Activated T-helper 1 cell treated with anti-CD3 and anti-CD28 coated beads, Interleukin-2, amount 50 U/mL, for 16 hours (primary cell): ENCODE data around the gene SBF2.

Experiments used
- DNase-seq, 2 donors: peaks; one replicate each; pipeline ENCODE4 v3.0.0-alpha.2; 2020; ENCODE audit warnings: low read depth in 1 of 2, low spot score in 1 of 2

Gene SBF2

DNA sequence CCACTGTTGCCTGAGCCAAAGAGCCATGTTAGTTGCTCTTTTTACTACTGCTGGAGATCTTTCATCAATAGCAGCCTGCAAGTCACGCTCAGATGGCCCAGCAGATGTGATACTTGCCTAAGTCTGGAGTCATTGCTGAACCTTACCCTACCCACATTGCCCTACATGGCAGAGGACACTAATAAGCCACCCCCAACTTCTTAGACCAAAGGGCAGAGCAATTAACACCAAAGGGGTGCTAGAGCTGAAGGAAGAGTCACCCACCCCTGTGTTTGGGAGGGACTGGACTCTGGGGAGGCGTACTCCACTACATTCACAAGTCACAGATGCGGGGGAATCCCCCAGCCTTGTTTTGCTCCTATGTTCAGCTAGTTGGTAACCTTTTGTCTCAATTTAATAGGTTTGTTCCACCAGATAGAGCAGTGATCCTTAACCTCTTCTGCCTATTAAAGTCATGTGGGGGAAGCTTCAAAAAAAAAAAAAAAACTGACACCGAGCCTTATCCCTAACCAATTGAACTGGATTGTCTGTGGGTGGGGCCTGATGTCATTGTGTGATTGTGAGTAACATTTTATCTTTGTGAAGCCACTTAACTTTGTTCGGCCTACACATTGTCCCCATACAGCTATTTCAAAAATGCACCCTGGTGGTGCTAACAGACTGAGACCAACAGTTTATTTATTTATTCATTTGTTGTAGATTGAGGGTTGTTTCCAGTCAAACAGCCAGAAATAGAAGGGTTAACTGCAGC, 23.9 kb upstream of the SBF2 start:
- no peak for DNase-seq

- DNase-seq = no peak
Measured at GRCh38 chr11:10317151-10317755, 23.2 kb upstream of the SBF2 start.

DNA sequence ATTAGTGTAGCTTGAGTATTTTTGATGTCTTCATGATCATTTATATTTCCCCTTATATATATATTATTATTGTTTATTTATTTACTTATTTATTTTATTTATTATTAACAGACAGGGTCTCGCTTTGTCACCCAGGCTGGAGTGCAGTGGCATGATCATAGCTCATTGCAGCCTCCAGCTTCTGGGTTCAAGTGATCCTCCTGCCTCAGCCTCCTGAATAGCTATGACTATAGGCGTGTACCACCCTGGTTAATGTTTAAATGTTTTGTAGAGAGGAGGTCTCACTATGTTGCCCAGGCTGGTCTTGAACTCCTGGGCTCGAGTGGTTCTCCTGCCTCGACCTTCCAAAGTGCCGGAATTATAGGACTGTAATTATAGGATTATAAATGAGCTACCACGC, 21.1 kb upstream of the SBF2 start:
- no peak for DNase-seq

GRCh38 chr11:10314199-10315072, 20.4 kb upstream of the SBF2 start:
- no peak for DNase-seq

GRCh38 chr11:10311802-10312201, 17.8 kb upstream of the SBF2 start:
- DNase-seq = no peak

DNA sequence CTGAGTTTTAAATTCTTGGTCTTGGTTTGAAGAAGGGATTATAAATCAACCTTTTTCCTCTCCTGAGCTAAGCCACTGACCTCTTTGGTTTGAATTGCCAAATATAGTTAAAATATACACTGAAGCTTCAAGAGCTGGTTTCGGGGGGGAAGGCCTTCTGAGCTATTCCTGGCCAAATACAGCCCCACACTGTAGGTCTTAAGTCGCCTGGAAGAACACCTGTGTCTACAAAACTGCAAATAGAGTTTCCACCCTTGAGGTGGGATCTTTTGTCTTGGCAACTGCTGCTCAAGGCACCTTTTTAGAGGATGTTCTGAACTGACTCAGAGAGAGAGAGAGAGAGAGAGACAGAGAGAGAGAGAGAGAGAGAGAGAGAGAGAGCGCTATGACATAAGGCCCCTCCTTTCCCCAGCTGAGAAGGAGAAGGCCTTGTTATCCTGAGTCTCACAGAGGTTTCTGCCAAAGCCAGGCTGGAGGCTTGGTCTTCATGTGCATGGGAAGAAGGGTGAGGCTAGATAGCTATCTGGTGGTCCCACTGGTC, 16.4 kb upstream of the SBF2 start:
- DNase-seq = no peak

DNA sequence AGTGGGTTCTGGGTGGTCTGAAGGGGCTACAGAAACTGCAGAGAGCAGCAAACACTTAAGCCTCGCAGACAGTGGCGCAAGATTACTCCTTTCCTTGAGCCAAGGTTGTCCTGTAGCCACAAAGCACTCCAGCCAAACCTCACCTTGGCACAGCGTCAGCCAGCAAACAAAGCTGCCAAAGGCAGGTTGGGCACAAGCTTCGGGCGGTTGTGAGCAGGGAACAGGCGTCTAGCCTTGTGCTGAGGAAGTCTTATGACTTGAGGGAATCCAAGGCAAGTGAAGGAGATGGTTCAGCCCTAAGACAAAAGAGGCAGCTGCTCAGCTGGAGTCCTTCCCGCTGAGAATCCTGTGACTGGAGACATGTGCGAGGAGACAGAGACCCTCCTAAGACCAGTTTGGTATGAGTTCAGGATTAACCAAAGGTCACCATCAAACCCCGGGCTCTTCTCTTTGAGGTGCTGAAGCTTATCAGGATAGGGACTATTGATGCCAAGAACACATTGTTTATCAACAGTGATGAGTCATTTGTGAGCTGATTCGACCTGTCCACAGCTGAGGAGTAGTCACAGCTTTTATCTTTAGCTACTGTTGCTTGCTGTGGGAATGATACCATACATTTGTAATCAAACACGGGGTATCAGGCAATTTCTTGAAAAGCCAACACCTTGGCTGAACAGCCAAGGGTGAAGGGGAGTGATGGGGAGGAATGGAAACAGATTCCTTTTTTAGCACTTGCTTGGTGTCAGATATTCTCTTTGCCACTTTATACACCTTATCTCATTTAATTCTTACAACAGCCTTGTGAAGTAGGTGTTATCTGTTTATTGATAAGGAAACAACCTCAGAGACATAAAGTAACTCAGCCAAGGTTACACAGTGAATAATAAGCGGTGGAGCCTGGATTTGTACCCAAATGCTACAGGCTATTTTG, 15.4 kb upstream of the SBF2 start:
- DNase-seq = no peak

- no peak for DNase-seq
Measured at GRCh38 chr11:10308201-10308954, 14.4 kb upstream of the SBF2 start.

- peak; percentile 70 to 78 for DNase-seq
Measured at GRCh38 chr11:10307400-10308200, 13.6 kb upstream of the SBF2 start.

DNA sequence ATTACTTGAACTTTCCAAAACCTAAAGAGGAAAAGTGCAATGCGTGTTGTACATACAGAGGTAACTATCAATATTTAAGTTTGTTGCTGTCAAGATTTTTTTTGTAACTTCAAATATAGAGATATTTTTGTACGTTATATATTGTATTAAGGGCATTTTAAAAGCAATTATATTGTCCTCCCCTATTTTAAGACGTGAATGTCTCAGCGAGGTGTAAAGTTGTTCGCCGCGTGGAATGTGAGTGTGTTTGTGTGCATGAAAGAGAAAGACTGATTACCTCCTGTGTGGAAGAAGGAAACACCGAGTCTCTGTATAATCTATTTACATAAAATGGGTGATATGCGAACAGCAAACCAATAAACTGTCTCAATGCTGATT, 13.0 kb upstream of the SBF2 start:
- DNase-seq = no peak

GRCh38 chr11:10305964-10306918, 12.2 kb upstream of the SBF2 start:
- no peak for DNase-seq

GRCh38 chr11:10305262-10305963, 11.4 kb upstream of the SBF2 start:
- no peak for DNase-seq

DNA sequence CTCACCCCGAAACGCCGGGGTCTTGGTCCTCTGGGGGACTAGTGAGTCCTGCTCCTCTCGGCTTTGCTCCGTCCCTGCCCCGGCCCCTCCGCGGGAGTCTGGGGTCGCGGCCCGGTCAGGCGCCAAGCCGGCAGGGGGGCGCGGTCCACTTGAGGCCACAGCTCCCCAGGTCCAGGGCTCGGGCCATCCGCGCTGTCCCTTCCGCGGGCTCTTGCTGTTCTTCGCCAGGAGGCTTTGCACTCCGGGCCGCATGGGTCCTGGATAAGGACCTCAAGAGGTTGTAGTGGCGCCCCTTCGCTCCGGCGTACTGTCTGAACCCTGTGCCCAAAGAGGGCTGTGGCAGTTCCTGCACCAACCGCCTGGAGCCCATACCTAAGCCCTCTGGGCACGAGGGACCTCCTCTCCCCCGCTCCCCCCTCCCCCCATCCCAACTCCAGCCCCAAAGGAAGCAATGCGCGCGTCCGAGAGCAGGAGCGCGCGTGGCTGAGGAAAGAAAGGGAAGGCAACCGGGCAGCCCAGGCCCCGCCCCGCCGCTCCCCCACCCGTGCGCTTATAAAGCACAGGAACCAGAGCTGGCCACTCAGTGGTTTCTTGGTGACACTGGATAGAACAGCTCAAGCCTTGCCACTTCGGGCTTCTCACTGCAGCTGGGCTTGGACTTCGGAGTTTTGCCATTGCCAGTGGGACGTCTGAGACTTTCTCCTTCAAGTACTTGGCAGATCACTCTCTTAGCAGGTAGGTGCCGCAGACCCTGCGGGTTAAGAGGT, 10.7 kb upstream of the SBF2 start, which contains the start of gene ADM:
Gene ADM (plus strand): TSS at position 579 of the 767 bp plus-strand sequence. CDS start 628 bp downstream, outside the sequence.
- no peak for DNase-seq

- no peak for DNase-seq
Measured at GRCh38 chr11:10303558-10304363, 9.7 kb upstream of the SBF2 start.

DNA sequence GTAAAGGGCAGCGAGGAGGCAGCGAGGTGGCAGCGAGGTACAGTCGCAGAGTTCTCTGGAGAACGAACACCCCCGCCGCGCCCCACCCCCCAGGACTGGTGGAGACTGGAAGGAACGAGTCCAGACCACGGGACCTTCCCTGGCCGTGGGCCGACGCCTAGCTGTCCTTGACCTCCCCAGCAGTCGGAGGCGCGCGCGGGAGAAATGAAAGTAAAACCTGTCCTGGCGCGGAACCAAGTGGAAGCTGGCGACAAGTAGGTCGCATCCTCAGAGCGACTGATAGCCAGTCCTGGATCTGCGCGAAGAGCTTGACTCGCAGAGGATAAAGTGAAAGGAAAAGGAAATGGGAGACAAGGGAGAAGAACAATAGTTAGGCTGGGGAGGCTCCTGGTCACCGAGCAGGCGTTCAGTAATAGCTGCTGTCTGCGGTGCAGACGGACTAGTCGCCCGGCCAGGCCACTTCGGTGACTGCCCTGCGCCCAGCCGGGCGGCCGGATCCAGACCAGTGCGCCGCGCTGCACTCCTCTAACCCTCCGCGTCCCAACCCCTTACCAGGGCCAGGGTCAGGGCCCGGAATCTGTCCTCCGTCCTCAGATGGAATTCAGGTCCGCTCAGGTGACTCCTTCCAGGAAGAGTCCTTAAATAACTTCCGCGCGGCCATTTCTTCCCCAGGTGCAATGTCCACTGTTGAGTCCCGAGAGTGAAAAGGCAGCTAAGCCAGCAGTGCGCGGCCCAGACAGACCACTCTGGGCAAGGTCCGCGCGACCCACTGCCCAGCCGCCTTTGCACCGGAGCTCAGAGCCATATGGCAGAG, 8.9 kb upstream of the SBF2 start:
- peak in 1 of 2 donors; percentile 50 for DNase-seq
